Heart left ventricle (tissue), 13 donors: Measurements from ENCODE around the gene NTF3.

ENCODE experiments used
- POLR2A ChIP-seq, 2 donors: fragments of 450-650 bp; IDR thresholded peaks; one replicate each; pipeline ENCODE4 v1.6.1; 2017; ENCODE audit warnings: antibody characterized with exemption in 2 of 2, mild to moderate bottlenecking in 2 of 2, moderate library complexity in 2 of 2
- TF ChIP-seq, protein P1 (sequence below), 12 donors: fragments of 200-600 bp; sonication (generic) in 4 of 12; IDR thresholded peaks; one replicate each; pipeline versions ENCODE4 v1.5.0 to v1.8.0; 2018 to 2022; ENCODE audit warnings: antibody characterized with exemption in 12 of 12, mild to moderate bottlenecking in 5 of 12
- donor health status: ischemic (EF 13 %, LVEDD 7.1; RV severe dilation, severe dysfunction).
- donor health status: DM: no; HTN: yes; CAD: no.
- donor health status: DM: no; HTN: no; CAD: no.
- donor health status: ischemic (EF 25% LVEDD 6.9; RV normal size, moderate dysfunction).
- donor health status: ischemic (EF 25% LVEDD 5.7; RV mildly dilated, moderate dysfunction).
- donor health status: ischemic (EF 35%, LVEDD 5.7; RV mildly dilated, moderate dysfunction).
- donor health status: nonischemic (EF 11% LVEDD 7.7; RV severe dilation, severe dysfunction).
- donor health status: DM: yes; HTN: yes; CAD: no.
- donor health status: PGD.
- donor health status: ischemic (EF 29% LVEDD 5.4; RV normal size, mild dysfunction).
- donor health status: nonischemic (EF 23%, LVEDD 6.1; RV moderate dilation, normal function).

DNA sequence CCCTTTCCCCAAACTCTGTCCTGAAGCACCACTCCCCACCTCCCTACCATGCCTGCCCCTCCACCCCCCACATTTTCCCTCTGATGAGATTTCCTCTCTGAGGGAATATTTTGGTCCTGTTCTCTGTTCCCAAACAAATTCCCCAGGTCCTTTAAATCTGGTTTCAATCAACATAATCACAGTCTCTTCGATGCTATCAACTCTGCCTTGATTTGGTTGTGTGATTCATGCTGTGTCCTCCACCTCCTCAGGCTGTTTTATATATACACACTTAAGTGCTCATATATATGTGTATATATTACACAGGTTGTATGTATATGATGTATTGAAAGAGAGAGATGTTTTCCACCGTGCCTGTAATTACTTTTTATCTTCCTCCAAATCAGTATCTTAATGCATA lies 36.0 kb downstream of the NTF3 start:
- TF ChIP-seq, protein P1, sequence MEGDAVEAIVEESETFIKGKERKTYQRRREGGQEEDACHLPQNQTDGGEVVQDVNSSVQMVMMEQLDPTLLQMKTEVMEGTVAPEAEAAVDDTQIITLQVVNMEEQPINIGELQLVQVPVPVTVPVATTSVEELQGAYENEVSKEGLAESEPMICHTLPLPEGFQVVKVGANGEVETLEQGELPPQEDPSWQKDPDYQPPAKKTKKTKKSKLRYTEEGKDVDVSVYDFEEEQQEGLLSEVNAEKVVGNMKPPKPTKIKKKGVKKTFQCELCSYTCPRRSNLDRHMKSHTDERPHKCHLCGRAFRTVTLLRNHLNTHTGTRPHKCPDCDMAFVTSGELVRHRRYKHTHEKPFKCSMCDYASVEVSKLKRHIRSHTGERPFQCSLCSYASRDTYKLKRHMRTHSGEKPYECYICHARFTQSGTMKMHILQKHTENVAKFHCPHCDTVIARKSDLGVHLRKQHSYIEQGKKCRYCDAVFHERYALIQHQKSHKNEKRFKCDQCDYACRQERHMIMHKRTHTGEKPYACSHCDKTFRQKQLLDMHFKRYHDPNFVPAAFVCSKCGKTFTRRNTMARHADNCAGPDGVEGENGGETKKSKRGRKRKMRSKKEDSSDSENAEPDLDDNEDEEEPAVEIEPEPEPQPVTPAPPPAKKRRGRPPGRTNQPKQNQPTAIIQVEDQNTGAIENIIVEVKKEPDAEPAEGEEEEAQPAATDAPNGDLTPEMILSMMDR (IDR thresholded peaks at IDR 0.05), result no peak
- TF ChIP-seq POLR2A (IDR thresholded peaks at IDR 0.05), result no peak
